Measurements from ENCODE around the gene HAGH.

GRCh38 chr16:1845985-1846384 lies 19.4 kb upstream of the HAGH start:
- TF ChIP-seq, protein P1, sequence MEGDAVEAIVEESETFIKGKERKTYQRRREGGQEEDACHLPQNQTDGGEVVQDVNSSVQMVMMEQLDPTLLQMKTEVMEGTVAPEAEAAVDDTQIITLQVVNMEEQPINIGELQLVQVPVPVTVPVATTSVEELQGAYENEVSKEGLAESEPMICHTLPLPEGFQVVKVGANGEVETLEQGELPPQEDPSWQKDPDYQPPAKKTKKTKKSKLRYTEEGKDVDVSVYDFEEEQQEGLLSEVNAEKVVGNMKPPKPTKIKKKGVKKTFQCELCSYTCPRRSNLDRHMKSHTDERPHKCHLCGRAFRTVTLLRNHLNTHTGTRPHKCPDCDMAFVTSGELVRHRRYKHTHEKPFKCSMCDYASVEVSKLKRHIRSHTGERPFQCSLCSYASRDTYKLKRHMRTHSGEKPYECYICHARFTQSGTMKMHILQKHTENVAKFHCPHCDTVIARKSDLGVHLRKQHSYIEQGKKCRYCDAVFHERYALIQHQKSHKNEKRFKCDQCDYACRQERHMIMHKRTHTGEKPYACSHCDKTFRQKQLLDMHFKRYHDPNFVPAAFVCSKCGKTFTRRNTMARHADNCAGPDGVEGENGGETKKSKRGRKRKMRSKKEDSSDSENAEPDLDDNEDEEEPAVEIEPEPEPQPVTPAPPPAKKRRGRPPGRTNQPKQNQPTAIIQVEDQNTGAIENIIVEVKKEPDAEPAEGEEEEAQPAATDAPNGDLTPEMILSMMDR (IDR thresholded peaks at IDR 0.05; ENCODE audit: low read depth, low read length, poor library complexity, severe bottlenecking) = no peak
- TF ChIP-seq EZH2phosphoT487 (IDR thresholded peaks at IDR 0.05; ENCODE audit: borderline replicate concordance, low read length) = no peak

Measured in DOHH2 (cell line).